ENCODE measurements around the gene BPIFB6.

Gene BPIFB6

GRCh38 chr20:33043731-33044181 lies 12.3 kb downstream of the BPIFB6 start:
- TF ChIP-seq CTCF (IDR thresholded peaks at IDR 0.05), result no peak

GRCh38 chr20:33046412-33046811 lies 15.0 kb downstream of the BPIFB6 start:
- no peak for TF ChIP-seq CTCF (IDR thresholded peaks at IDR 0.05)

GRCh38 chr20:33051333-33051732 lies 19.9 kb downstream of the BPIFB6 start:
- TF ChIP-seq CTCF (IDR thresholded peaks at IDR 0.05), result no peak

- TF ChIP-seq CTCF (IDR thresholded peaks at IDR 0.05), result no peak
Observed at GRCh38 chr20:33053291-33054106, 22.1 kb downstream of the BPIFB6 start, which contains the start of gene BPIFB3. TSS of gene BPIFB3 (plus strand) at chr20:33053903. CDS start at chr20:33055436, 1,533 bp downstream.

GRCh38 chr20:33054381-33054780 lies 22.9 kb downstream of the BPIFB6 start:
- no peak for TF ChIP-seq CTCF (IDR thresholded peaks at IDR 0.05)

GRCh38 chr20:33054791-33055190 lies 23.3 kb downstream of the BPIFB6 start:
- no peak for TF ChIP-seq CTCF (IDR thresholded peaks at IDR 0.05)

GRCh38 chr20:33059136-33059535 lies 27.7 kb downstream of the BPIFB6 start:
- TF ChIP-seq CTCF (IDR thresholded peaks at IDR 0.05), result no peak
